Osteoblast (primary cell): ENCODE data around the gene AQP1. TPM values are rescaled to one million over a fixed set of nuclear protein-coding genes. Genes with fewer than 3 reads are reported as not detected.

Experiments
- DNase-seq: peaks from one replicate; pipeline ENCODE4 v3.0.0; 2011; ENCODE audit warnings: low spot score, mixed read lengths; ENCODE audit not compliant: insufficient read length; ENCODE audit errors: missing footprints
- H2AFZ ChIP-seq: 2 replicates; pipeline ENCODE4 v1.6.0; 2011; ENCODE audit warnings: mild to moderate bottlenecking, low read length
- H3K27ac ChIP-seq: 2 replicates; pipeline ENCODE4 v1.5.1; 2011; ENCODE audit warnings: mild to moderate bottlenecking, low read depth, low read length, moderate library complexity
- H3K27me3 ChIP-seq: 2 replicates; pipeline ENCODE4 v1.6.0; 2012; ENCODE audit warnings: mild to moderate bottlenecking, control low read depth, inconsistent platforms, low read length, moderate library complexity; ENCODE audit not compliant: insufficient read depth
- H3K36me3 ChIP-seq: 2 replicates; pipeline ENCODE4 v1.5.1; 2011; ENCODE audit warnings: mild to moderate bottlenecking, low read length, control low read depth, moderate library complexity; ENCODE audit not compliant: insufficient read depth
- H3K4me1 ChIP-seq: 2 replicates; pipeline ENCODE4 v1.5.1; 2011; ENCODE audit warnings: mild to moderate bottlenecking, low read length, control low read depth, moderate library complexity; ENCODE audit not compliant: insufficient read depth
- H3K4me2 ChIP-seq: 2 replicates; pipeline ENCODE4 v1.6.0; 2011; ENCODE audit warnings: mild to moderate bottlenecking, low read length; ENCODE audit not compliant: insufficient read depth
- H3K4me3 ChIP-seq: fragments of 200-600 bp; sonication (generic); 3 replicates; pipeline ENCODE4 v1.5.1; 2012; ENCODE audit warnings: mild to moderate bottlenecking, low read length, inconsistent platforms; ENCODE audit not compliant: insufficient read depth
- H3K79me2 ChIP-seq: 2 replicates; pipeline ENCODE4 v1.6.0; 2012; ENCODE audit warnings: mild to moderate bottlenecking, low read length, control low read depth, inconsistent platforms; ENCODE audit not compliant: insufficient read depth
- H3K9me3 ChIP-seq: 2 replicates; pipeline ENCODE4 v1.5.1; 2011; ENCODE audit warnings: low read depth, low read length, control low read depth
- H4K20me1 ChIP-seq: 2 replicates; pipeline ENCODE4 v1.6.0; 2012; ENCODE audit warnings: mild to moderate bottlenecking, low read length, control low read depth; ENCODE audit not compliant: insufficient read depth
- total RNA-seq: library from RNA; depleted of rRNA; stranded (reverse); fragments of >200 nt; gene quantifications from 2 replicates; pipeline ENCODE4 v1.2.3, GENCODE V29; 2012
- TF ChIP-seq, protein P1 (sequence below): IDR thresholded peaks from 2 replicates; pipeline ENCODE4 v1.5.1; 2011; ENCODE audit warnings: mild to moderate bottlenecking, low read depth, low read length, moderate library complexity; ENCODE audit errors: extremely low read depth

The AQP1 gene
- total RNA-seq, 1 donor, result 0.72 TPM

- no peak for DNase-seq
- H3K27ac ChIP-seq, result no peak overlapping the region
- no peak overlapping the region for H3K4me2 ChIP-seq
- TF ChIP-seq, protein P1, sequence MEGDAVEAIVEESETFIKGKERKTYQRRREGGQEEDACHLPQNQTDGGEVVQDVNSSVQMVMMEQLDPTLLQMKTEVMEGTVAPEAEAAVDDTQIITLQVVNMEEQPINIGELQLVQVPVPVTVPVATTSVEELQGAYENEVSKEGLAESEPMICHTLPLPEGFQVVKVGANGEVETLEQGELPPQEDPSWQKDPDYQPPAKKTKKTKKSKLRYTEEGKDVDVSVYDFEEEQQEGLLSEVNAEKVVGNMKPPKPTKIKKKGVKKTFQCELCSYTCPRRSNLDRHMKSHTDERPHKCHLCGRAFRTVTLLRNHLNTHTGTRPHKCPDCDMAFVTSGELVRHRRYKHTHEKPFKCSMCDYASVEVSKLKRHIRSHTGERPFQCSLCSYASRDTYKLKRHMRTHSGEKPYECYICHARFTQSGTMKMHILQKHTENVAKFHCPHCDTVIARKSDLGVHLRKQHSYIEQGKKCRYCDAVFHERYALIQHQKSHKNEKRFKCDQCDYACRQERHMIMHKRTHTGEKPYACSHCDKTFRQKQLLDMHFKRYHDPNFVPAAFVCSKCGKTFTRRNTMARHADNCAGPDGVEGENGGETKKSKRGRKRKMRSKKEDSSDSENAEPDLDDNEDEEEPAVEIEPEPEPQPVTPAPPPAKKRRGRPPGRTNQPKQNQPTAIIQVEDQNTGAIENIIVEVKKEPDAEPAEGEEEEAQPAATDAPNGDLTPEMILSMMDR, result no peak
- peaks cover 23% of the 10 kb centered on the region for H3K4me1 ChIP-seq
- H2AFZ ChIP-seq, result no peak overlapping the region
- H4K20me1 ChIP-seq, result no peaks in the 10 kb centered on the region
- no peaks in the 10 kb centered on the region for H3K27me3 ChIP-seq
- H3K36me3 ChIP-seq, result no peaks in the 10 kb centered on the region
- no peaks in the 10 kb centered on the region for H3K79me2 ChIP-seq
- H3K9me3 ChIP-seq, result no peaks in the 10 kb centered on the region
- H3K4me3 ChIP-seq, result no peak overlapping the region
Measured at GRCh38 chr7:30911133-30911532, 520 bp upstream of the AQP1 start.

- TF ChIP-seq, protein P1, result no peak
- Histone ChIP-seq H3K79me2 (no peaks in the 10 kb centered on the region), H2AFZ (no peak overlapping the region), H3K27ac (no peak overlapping the region), H3K36me3 (no peaks in the 10 kb centered on the region), H4K20me1 (no peaks in the 10 kb centered on the region), H3K4me3 (no peak overlapping the region), H3K27me3 (no peaks in the 10 kb centered on the region), H3K4me2 (no peak overlapping the region), H3K4me1 (peaks cover 13% of the 10 kb centered on the region), H3K9me3 (no peaks in the 10 kb centered on the region)
- DNase-seq, result no peak
Measured at GRCh38 chr7:30912021-30912730, 523 bp downstream of the AQP1 start.

GRCh38 chr7:30912731-30912985 lies 1.0 kb downstream of the AQP1 start:
- TF ChIP-seq, protein P1, result no peak
- no peaks in the 10 kb centered on the region for H3K36me3 ChIP-seq
- no peak overlapping the region for H3K4me2 ChIP-seq
- no peak for DNase-seq
- H3K4me3 ChIP-seq, result no peak overlapping the region
- no peak overlapping the region for H3K27ac ChIP-seq
- H2AFZ ChIP-seq, result no peak overlapping the region
- H3K9me3 ChIP-seq, result no peaks in the 10 kb centered on the region
- peaks cover 12% of the 10 kb centered on the region for H3K4me1 ChIP-seq
- no peaks in the 10 kb centered on the region for H4K20me1 ChIP-seq
- H3K79me2 ChIP-seq, result no peaks in the 10 kb centered on the region
- H3K27me3 ChIP-seq, result no peaks in the 10 kb centered on the region

- H3K79me2 ChIP-seq, result no peaks in the 10 kb centered on the region
- H3K36me3 ChIP-seq, result no peaks in the 10 kb centered on the region
- no peak overlapping the region for H2AFZ ChIP-seq
- TF ChIP-seq, protein P1, result no peak
- DNase-seq, result no peak
- no peaks in the 10 kb centered on the region for H4K20me1 ChIP-seq
- no peak overlapping the region for H3K4me3 ChIP-seq
- no peaks in the 10 kb centered on the region for H3K27me3 ChIP-seq
- H3K27ac ChIP-seq, result no peak overlapping the region
- H3K4me2 ChIP-seq, result no peak overlapping the region
- no peaks in the 10 kb centered on the region for H3K9me3 ChIP-seq
- H3K4me1 ChIP-seq, result peaks cover 12% of the 10 kb centered on the region
Measured at GRCh38 chr7:30912986-30913811, 1.5 kb downstream of the AQP1 start.
